MG63 (cell line): ENCODE data around the gene MRPL32. TPM values are rescaled to one million over a fixed set of nuclear protein-coding genes. Genes with fewer than 3 reads are reported as not detected.
A peak's percentile ranks its signal among the peaks of the same experiment; 100 is the strongest.

Source experiments
- DNase-seq: peaks from one replicate; pipeline ENCODE4 v3.0.0-alpha.2; 2020
- H3K27me3 ChIP-seq: fragments of 250-450 bp; sonication (Bioruptor Pico); 2 replicates; pipeline ENCODE4 v1.5.1; 2020; ENCODE audit warnings: mild to moderate bottlenecking, moderate library complexity
- H3K36me3 ChIP-seq: fragments of 250-450 bp; sonication (Bioruptor Pico); 2 replicates; pipeline ENCODE4 v1.5.1; 2020; ENCODE audit warnings: mild to moderate bottlenecking, moderate library complexity
- H3K4me3 ChIP-seq: fragments of 250-450 bp; sonication (Bioruptor Pico); 2 replicates; pipeline ENCODE4 v1.5.1; 2020; ENCODE audit warnings: mild to moderate bottlenecking, moderate library complexity
- H3K9me3 ChIP-seq: fragments of 250-450 bp; sonication (Bioruptor Pico); 2 replicates; pipeline ENCODE4 v1.5.1; 2020; ENCODE audit warnings: mild to moderate bottlenecking, moderate library complexity
- total RNA-seq: library from RNA; depleted of rRNA; stranded (reverse); fragments of >200 nt; shearing (Covaris generic); gene quantifications from 2 replicates; pipeline ENCODE4 v1.2.3, GENCODE V29; 2014; ENCODE audit warnings: low replicate concordance

Gene MRPL32
- total RNA-seq, 1 experiment from 2014 or later = 117 TPM

- peaks cover 50% of the 10 kb centered on the region for H3K36me3 ChIP-seq
- H3K9me3 ChIP-seq = no peaks in the 10 kb centered on the region
- H3K27me3 ChIP-seq = no peaks in the 10 kb centered on the region
- DNase-seq = no peak
- no peak overlapping the region for H3K4me3 ChIP-seq
Measured at GRCh38 chr7:42915356-42915755, 16.8 kb upstream of the MRPL32 start.

- Histone ChIP-seq H3K27me3 (no peaks in the 10 kb centered on the region), H3K4me3 (no peak overlapping the region), H3K9me3 (no peaks in the 10 kb centered on the region), H3K36me3 (peaks cover 89% of the 10 kb centered on the region)
- DNase-seq = no peak
Measured at GRCh38 chr7:42922017-42922753, 10.0 kb upstream of the MRPL32 start.

- DNase-seq = no peak
- H3K27me3 ChIP-seq = no peaks in the 10 kb centered on the region
- peaks cover 85% of the 10 kb centered on the region for H3K36me3 ChIP-seq
- no peak overlapping the region for H3K4me3 ChIP-seq
- H3K9me3 ChIP-seq = no peaks in the 10 kb centered on the region
Measured at GRCh38 chr7:42924223-42924838, 7.8 kb upstream of the MRPL32 start.

- DNase-seq = no peak
- Histone ChIP-seq H3K36me3 (peaks cover 75% of the 10 kb centered on the region), H3K27me3 (no peaks in the 10 kb centered on the region)
Measured at GRCh38 chr7:42925630-42926029, 6.5 kb upstream of the MRPL32 start.

GRCh38 chr7:42926204-42926603 lies 6.0 kb upstream of the MRPL32 start:
- H3K27me3 ChIP-seq = no peaks in the 10 kb centered on the region
- peaks cover 70% of the 10 kb centered on the region for H3K36me3 ChIP-seq
- H3K4me3 ChIP-seq = no peak overlapping the region
- no peaks in the 10 kb centered on the region for H3K9me3 ChIP-seq
- no peak for DNase-seq

More at GRCh38 chr7:42925630-42926029, 6.5 kb upstream of the MRPL32 start:
- Histone ChIP-seq H3K9me3 (no peaks in the 10 kb centered on the region), H3K4me3 (no peak overlapping the region)

GRCh38 chr7:42928754-42929153 lies 3.4 kb upstream of the MRPL32 start:
- Histone ChIP-seq H3K4me3 (no peak overlapping the region), H3K9me3 (no peaks in the 10 kb centered on the region), H3K36me3 (peaks cover 48% of the 10 kb centered on the region), H3K27me3 (no peaks in the 10 kb centered on the region)
- DNase-seq = no peak

GRCh38 chr7:42929449-42929848 lies 2.7 kb upstream of the MRPL32 start:
- H3K27me3 ChIP-seq = no peaks in the 10 kb centered on the region
- no peak overlapping the region for H3K4me3 ChIP-seq

GRCh38 chr7:42930889-42931288 lies 1.3 kb upstream of the MRPL32 start:
- Histone ChIP-seq H3K27me3 (no peaks in the 10 kb centered on the region), H3K9me3 (no peaks in the 10 kb centered on the region), H3K4me3 (peak overlapping the region; percentile 97), H3K36me3 (peaks cover 43% of the 10 kb centered on the region)
- no peak for DNase-seq

More at GRCh38 chr7:42929449-42929848, 2.7 kb upstream of the MRPL32 start:
- H3K9me3 ChIP-seq = no peaks in the 10 kb centered on the region
- DNase-seq = no peak
- peaks cover 45% of the 10 kb centered on the region for H3K36me3 ChIP-seq

GRCh38 chr7:42931447-42931833 lies 736 bp upstream of the MRPL32 start:
- H3K4me3 ChIP-seq = peak overlapping the region; percentile 97
- DNase-seq = no peak
- H3K9me3 ChIP-seq = no peaks in the 10 kb centered on the region
- H3K27me3 ChIP-seq = no peaks in the 10 kb centered on the region
- H3K36me3 ChIP-seq = peaks cover 40% of the 10 kb centered on the region

- H3K4me3 ChIP-seq = peak overlapping the region; percentile 97
- DNase-seq = no peak
- no peaks in the 10 kb centered on the region for H3K9me3 ChIP-seq
- H3K36me3 ChIP-seq = peaks cover 36% of the 10 kb centered on the region
- no peaks in the 10 kb centered on the region for H3K27me3 ChIP-seq
Measured at GRCh38 chr7:42932811-42933591, 825 bp downstream of the MRPL32 start.

GRCh38 chr7:42934291-42934690 lies 2.1 kb downstream of the MRPL32 start:
- H3K9me3 ChIP-seq = no peaks in the 10 kb centered on the region
- no peak overlapping the region for H3K4me3 ChIP-seq
- no peak for DNase-seq
- peaks cover 40% of the 10 kb centered on the region for H3K36me3 ChIP-seq
- H3K27me3 ChIP-seq = no peaks in the 10 kb centered on the region

GRCh38 chr7:42935861-42936260 lies 3.7 kb downstream of the MRPL32 start:
- H3K9me3 ChIP-seq = no peaks in the 10 kb centered on the region
- no peak for DNase-seq
- no peaks in the 10 kb centered on the region for H3K27me3 ChIP-seq
- peaks cover 39% of the 10 kb centered on the region for H3K36me3 ChIP-seq
- no peak overlapping the region for H3K4me3 ChIP-seq

GRCh38 chr7:42939457-42940240 lies 7.5 kb downstream of the MRPL32 start:
- Histone ChIP-seq H3K27me3 (no peaks in the 10 kb centered on the region), H3K9me3 (no peaks in the 10 kb centered on the region), H3K4me3 (no peak overlapping the region), H3K36me3 (peaks cover 36% of the 10 kb centered on the region)
- DNase-seq = no peak

- peak; percentile 47 for DNase-seq
- Histone ChIP-seq H3K36me3 (peaks cover 22% of the 10 kb centered on the region), H3K27me3 (no peaks in the 10 kb centered on the region)
Measured at GRCh38 chr7:42940985-42941847, 9.0 kb downstream of the MRPL32 start.

GRCh38 chr7:42945821-42946626 lies 13.8 kb downstream of the MRPL32 start:
- peak; percentile 8 for DNase-seq
- H3K27me3 ChIP-seq = no peaks in the 10 kb centered on the region
- H3K4me3 ChIP-seq = no peak overlapping the region
- no peaks in the 10 kb centered on the region for H3K9me3 ChIP-seq
- no peaks in the 10 kb centered on the region for H3K36me3 ChIP-seq

More at GRCh38 chr7:42940985-42941847, 9.0 kb downstream of the MRPL32 start:
- no peak overlapping the region for H3K4me3 ChIP-seq
- no peaks in the 10 kb centered on the region for H3K9me3 ChIP-seq
